Measurements from ENCODE around the gene ZNF423.
A peak's percentile ranks its signal among the peaks of the same experiment; 100 is the strongest.

The ZNF423 gene

DNA sequence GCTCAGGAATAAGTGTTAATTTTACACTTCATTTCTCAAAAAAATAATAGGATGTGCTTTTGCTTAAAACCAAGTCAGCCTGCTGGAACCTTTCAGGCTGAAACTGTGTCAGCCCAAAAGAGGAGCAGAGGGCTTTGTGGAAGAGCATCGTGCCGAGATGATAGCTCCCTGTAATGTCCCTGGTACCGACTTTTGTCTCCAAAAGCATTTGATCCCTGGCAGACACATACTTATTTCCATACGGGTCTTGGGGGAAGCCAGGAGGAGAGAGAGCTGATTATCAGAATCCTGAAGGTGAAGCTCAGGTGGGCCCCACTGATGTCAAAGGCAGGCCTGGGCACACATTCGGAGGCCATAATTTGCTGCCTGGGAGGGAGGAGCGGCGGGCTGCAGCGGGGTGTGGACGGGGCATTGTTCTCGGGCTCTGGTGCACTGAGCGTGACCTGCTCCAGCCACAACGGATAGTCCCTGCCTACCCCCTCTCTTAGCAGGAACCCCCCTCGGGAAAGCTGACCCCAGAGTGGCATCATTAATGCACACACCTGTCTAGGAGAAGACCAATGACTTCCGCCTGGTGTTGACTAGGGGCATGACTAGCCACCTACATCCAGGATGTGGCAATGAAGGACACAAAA, 326.4 kb downstream of the ZNF423 start:
- Histone ChIP-seq H3K27me3 (ENCODE audit: control insufficient read depth, insufficient read depth, low read length) (no peaks in the 10 kb centered on the region), H3K4me3 (ENCODE audit: low read length) (no peak overlapping the region), H3K36me3 (ENCODE audit: control insufficient read depth, insufficient read depth, low read length) (no peaks in the 10 kb centered on the region), H3K27ac (ENCODE audit: low read depth, low read length) (no peak overlapping the region), H3K9ac (ENCODE audit: low read length) (no peak overlapping the region), H3K4me1 (ENCODE audit: control insufficient read depth, insufficient read depth, low read length) (peaks cover 3% of the 10 kb centered on the region)

DNA sequence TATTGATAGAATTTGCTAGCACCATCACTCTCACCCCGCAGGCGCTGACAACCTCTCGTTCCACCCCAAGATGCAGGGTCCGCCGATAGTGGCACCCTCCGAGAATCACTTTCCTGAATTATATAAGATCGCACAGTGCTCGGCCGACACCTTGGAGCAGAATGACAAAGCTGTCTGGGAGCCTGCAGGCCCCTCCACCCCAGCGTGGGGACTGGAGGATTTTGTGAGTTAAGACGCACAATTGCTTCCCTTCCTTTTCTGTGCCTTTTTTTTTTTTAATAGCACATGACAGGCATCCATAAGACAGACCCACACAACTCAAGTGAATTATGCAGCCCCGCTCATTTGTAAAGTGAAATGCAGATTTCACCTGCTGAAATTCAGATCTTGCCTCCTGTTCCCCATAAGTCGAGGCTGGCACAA, 327.0 kb downstream of the ZNF423 start:
- Histone ChIP-seq H3K27ac (ENCODE audit: low read depth, low read length) (no peak overlapping the region), H3K9ac (ENCODE audit: low read length) (no peak overlapping the region), H3K36me3 (ENCODE audit: control insufficient read depth, insufficient read depth, low read length) (no peaks in the 10 kb centered on the region), H3K4me1 (ENCODE audit: control insufficient read depth, insufficient read depth, low read length) (peaks cover 3% of the 10 kb centered on the region), H3K27me3 (ENCODE audit: control insufficient read depth, insufficient read depth, low read length) (no peaks in the 10 kb centered on the region), H3K4me3 (ENCODE audit: low read length) (peak overlapping the region; percentile 52)

DNA sequence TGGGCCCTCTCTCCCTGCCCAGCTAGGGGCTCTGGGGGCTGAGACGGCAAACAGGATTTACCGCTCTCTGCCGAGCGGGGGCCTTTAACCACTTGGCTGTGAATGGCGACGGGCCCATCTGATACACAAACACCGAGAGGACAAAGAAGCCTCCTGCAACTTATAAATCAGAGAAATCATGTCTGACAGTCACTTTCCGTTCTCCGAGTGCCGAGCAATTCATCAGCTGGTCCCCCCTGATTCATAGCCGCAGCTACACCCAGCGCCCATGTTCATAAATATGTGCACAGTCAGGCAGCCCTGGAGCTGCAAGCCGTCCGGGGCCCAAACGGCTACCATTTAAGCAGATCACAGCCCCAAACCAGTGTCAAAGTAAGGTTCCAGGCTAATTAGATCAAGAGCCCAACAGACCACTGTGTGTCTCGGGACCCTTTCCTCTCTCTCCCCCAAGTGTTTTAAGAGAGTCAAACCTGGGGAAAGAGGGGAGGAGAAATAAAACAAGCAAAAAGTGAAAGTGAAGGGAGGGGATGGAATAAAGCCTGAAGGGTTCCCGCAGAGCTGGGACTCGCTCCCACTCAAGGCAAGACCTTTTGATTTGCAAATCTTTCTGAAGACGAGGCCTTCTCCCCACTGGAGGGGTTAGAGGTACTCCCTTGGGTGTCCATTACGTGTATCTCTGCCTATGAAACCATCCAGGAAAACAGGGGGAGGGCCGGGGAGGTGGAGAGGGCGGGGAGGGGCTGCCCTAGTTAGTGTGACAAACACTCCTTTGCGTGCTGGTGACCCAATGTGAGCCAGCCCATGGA, 327.6 kb downstream of the ZNF423 start:
- peak overlapping the region; percentile 14 for H3K27ac ChIP-seq (ENCODE audit: low read depth, low read length)
- H3K9ac ChIP-seq (ENCODE audit: low read length), result no peak overlapping the region
- peaks cover 3% of the 10 kb centered on the region for H3K4me1 ChIP-seq (ENCODE audit: control insufficient read depth, insufficient read depth, low read length)
- H3K27me3 ChIP-seq (ENCODE audit: control insufficient read depth, insufficient read depth, low read length), result no peaks in the 10 kb centered on the region
- H3K4me3 ChIP-seq (ENCODE audit: low read length), result peak overlapping the region; percentile 52
- no peaks in the 10 kb centered on the region for H3K36me3 ChIP-seq (ENCODE audit: control insufficient read depth, insufficient read depth, low read length)

DNA sequence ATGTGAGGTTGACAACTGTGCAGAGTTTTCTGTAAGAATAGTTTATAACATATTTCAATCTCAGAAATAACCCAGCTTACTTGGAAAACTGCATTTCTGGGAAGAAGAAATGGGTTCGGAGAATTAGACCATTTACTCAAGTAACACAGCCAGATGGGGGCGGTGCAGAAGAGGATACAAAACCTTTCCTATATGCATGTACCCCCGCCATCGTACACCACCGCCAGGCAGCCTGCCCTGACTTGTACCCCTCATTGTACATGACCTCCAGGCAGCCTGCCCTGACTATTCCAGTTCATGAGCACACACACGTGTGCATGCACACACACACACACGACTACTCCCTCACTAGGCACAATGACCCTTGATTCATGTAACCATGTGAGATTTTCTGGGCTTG, 328.3 kb downstream of the ZNF423 start:
- H3K36me3 ChIP-seq (ENCODE audit: control insufficient read depth, insufficient read depth, low read length), result no peaks in the 10 kb centered on the region
- H3K4me3 ChIP-seq (ENCODE audit: low read length), result peak overlapping the region; percentile 52
- no peak overlapping the region for H3K9ac ChIP-seq (ENCODE audit: low read length)
- H3K27ac ChIP-seq (ENCODE audit: low read depth, low read length), result no peak overlapping the region
- peaks cover 3% of the 10 kb centered on the region for H3K4me1 ChIP-seq (ENCODE audit: control insufficient read depth, insufficient read depth, low read length)
- no peaks in the 10 kb centered on the region for H3K27me3 ChIP-seq (ENCODE audit: control insufficient read depth, insufficient read depth, low read length)

DNA sequence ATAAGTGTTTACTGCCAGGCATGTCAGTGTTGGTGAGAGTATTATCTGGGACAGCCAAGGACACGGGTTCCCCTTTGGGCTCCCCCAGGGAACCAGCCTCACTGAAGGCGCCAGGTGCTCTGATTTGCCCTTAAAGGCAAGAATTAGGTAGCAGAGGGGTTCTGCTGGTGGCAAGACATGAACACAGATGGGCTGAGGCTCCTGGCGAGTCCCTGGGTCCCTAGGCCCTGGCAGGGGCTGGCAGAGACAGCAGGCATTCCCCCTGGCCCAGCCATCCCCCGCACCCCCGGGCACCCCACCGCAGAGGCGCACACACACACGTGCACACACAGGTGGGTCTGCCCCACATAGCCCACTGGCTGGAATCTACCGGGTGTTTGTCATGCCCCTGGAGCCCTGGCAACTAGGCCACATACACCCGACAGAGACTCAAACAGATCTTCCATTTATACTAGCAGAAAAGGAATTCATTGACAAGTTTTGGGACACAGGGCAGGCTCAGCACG, 329.0 kb downstream of the ZNF423 start:
- Histone ChIP-seq H3K36me3 (ENCODE audit: control insufficient read depth, insufficient read depth, low read length) (no peaks in the 10 kb centered on the region), H3K27me3 (ENCODE audit: control insufficient read depth, insufficient read depth, low read length) (no peaks in the 10 kb centered on the region), H3K4me1 (ENCODE audit: control insufficient read depth, insufficient read depth, low read length) (peaks cover 3% of the 10 kb centered on the region), H3K9ac (ENCODE audit: low read length) (no peak overlapping the region), H3K4me3 (ENCODE audit: low read length) (no peak overlapping the region), H3K27ac (ENCODE audit: low read depth, low read length) (no peak overlapping the region)

DNA sequence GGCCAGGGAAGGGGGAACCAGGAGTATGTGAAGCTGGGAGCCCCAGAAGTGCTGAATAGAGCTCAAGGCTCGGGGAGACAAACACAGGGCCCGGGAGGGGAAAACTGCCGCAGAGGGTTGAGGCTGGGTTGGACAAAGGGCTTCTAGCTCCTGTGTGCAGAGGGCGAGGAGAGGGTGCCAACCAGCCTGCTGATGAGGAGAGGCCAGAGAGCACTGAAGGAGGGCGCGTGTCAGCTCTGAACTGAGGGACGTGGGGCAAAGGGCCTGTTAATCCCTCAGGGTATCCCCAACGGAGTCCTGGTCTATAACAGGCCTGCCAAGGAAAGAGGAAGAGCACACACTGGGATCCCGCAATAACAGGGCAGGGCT, 331.0 kb downstream of the ZNF423 start:
- Histone ChIP-seq H3K27ac (ENCODE audit: low read depth, low read length) (no peak overlapping the region), H3K36me3 (ENCODE audit: control insufficient read depth, insufficient read depth, low read length) (no peaks in the 10 kb centered on the region), H3K4me3 (ENCODE audit: low read length) (no peak overlapping the region), H3K4me1 (ENCODE audit: control insufficient read depth, insufficient read depth, low read length) (peaks cover 3% of the 10 kb centered on the region), H3K9ac (ENCODE audit: low read length) (no peak overlapping the region), H3K27me3 (ENCODE audit: control insufficient read depth, insufficient read depth, low read length) (no peaks in the 10 kb centered on the region)

DNA sequence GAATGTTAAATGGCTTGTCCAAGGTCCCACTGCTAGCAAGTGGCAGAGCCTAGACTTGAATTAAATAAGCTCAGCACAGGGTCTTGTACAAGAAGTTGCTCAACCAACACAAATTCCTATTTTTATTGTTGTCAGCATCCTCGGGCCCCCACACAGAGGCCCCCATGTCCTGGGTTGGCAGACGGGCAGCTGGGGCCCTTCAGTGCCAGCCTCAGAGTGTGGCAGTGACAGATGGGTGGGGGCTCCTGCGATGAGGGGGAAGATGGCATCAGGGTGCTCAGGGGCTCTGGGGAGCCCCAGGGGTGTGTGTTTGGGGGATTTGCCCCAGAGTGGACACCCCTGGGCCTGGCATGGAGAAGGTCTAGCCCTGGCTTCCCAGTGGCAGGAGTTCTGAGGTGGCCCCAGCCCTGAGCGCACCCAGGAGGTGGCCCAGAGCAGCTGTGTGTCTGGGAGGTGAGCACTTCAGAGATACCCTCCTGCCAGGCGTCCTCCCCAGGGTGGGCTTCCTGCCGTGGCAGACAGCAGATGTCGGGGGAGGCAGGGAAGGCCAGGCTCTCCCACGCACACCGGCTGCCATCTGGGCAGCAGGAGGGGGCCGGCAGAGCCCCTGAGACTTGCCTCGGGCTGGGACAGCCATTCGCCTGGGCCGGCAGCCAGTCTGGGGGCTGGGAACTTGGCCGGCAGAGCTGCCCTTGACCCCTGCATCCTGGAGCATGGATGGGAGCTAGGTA, 331.5 kb downstream of the ZNF423 start:
- Histone ChIP-seq H3K4me3 (ENCODE audit: low read length) (no peak overlapping the region), H3K4me1 (ENCODE audit: control insufficient read depth, insufficient read depth, low read length) (peaks cover 3% of the 10 kb centered on the region), H3K27me3 (ENCODE audit: control insufficient read depth, insufficient read depth, low read length) (no peaks in the 10 kb centered on the region), H3K27ac (ENCODE audit: low read depth, low read length) (no peak overlapping the region), H3K9ac (ENCODE audit: low read length) (no peak overlapping the region), H3K36me3 (ENCODE audit: control insufficient read depth, insufficient read depth, low read length) (no peaks in the 10 kb centered on the region)

DNA sequence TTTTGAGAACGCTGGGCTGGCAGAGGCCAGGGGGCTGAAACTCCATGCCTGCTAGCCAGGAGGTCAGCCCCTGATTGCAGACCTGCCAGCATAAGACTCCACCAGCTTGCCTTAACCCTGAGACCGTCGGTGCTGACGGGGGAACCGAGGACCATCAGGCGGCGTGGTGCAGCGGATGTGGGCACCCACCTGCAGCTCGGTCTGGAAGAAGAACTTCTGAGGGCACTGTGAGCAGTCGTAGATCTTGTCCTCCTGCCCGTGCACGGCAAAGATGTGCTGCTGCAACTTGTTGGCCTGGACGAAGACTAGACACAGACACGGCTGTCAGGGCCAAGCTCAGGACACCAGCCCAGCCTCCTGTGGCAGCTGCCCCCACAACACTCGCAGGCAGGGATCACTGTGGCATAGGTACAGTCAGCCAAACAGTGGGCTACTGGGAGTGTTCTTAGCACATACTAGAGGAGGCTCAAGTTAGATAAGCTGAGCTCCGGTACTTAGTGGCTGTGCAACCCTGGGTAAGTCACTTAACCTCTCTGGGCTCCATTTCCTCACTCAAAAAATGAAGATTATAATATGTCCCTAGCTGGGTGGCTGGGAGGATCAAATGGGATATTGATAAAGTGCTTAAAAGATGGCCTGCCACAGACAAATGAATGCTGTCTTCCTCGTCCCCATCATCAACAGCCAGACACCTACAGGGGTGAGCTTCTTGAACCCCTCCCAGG, 332.3 kb downstream of the ZNF423 start:
- no peaks in the 10 kb centered on the region for H3K36me3 ChIP-seq (ENCODE audit: control insufficient read depth, insufficient read depth, low read length)
- no peak overlapping the region for H3K27ac ChIP-seq (ENCODE audit: low read depth, low read length)
- H3K4me3 ChIP-seq (ENCODE audit: low read length), result no peak overlapping the region
- no peaks in the 10 kb centered on the region for H3K4me1 ChIP-seq (ENCODE audit: control insufficient read depth, insufficient read depth, low read length)
- H3K27me3 ChIP-seq (ENCODE audit: control insufficient read depth, insufficient read depth, low read length), result no peaks in the 10 kb centered on the region
- no peak overlapping the region for H3K9ac ChIP-seq (ENCODE audit: low read length)

DNA sequence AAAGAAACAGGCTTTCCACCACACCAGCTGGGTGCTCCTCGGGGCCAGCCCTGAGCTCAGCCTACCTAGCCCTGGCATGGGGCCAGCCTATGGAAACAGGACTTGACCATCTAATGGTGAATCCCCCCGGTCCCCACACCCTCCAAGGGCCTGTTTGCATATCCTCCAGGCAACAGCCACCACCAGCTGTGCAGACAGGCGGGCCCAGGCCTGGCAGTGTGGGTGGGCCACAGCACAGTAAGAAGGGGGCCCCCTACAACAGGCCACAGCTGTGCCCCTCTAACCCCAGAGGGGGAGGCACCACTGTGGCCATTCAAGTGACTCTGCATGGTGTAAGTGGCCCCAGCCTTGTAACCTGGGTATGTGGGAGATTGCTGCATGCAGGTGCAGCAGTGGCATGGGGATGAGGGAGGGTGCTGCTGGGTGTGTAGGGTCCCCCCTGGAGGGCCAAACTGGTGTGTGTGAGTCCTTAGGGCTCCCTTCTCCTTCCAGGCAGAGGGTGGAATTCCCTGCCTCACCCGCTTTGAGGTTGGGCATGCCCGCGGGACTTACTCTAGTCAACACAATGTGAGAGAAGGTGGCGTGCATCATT, 334.1 kb downstream of the ZNF423 start:
- H3K36me3 ChIP-seq (ENCODE audit: control insufficient read depth, insufficient read depth, low read length), result no peaks in the 10 kb centered on the region
- H3K27ac ChIP-seq (ENCODE audit: low read depth, low read length), result no peak overlapping the region
- no peaks in the 10 kb centered on the region for H3K27me3 ChIP-seq (ENCODE audit: control insufficient read depth, insufficient read depth, low read length)
- no peaks in the 10 kb centered on the region for H3K4me1 ChIP-seq (ENCODE audit: control insufficient read depth, insufficient read depth, low read length)
- H3K4me3 ChIP-seq (ENCODE audit: low read length), result no peak overlapping the region
- no peak overlapping the region for H3K9ac ChIP-seq (ENCODE audit: low read length)

DNA sequence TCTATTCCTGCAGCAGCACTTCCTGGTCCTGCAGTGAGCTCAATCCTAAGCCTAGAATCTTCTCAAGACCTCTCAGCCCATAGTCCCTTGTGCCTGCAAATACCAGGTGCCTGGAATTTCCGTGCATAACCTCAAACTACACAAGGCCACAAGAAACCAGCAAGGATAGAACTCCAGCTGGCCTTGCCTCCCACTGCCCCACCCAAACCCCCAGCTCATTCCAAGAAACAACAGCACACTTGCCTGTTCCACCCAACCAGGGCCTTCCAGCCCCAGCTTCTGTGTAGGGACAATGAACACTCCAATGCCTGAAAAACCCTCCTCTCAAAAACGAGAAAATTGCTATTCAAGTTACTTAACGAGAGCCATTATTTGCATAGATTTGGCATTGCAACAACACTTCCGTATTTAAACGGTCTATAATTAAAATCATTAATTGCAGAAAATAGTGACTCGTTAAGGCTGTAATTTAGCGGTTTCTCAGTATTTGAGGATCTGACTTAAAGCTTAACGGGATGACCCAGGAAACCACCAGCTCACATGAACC, 335.3 kb downstream of the ZNF423 start:
- Histone ChIP-seq H3K4me1 (ENCODE audit: control insufficient read depth, insufficient read depth, low read length) (no peaks in the 10 kb centered on the region), H3K4me3 (ENCODE audit: low read length) (no peak overlapping the region), H3K9ac (ENCODE audit: low read length) (no peak overlapping the region), H3K27ac (ENCODE audit: low read depth, low read length) (no peak overlapping the region), H3K36me3 (ENCODE audit: control insufficient read depth, insufficient read depth, low read length) (no peaks in the 10 kb centered on the region), H3K27me3 (ENCODE audit: control insufficient read depth, insufficient read depth, low read length) (no peaks in the 10 kb centered on the region)

DNA sequence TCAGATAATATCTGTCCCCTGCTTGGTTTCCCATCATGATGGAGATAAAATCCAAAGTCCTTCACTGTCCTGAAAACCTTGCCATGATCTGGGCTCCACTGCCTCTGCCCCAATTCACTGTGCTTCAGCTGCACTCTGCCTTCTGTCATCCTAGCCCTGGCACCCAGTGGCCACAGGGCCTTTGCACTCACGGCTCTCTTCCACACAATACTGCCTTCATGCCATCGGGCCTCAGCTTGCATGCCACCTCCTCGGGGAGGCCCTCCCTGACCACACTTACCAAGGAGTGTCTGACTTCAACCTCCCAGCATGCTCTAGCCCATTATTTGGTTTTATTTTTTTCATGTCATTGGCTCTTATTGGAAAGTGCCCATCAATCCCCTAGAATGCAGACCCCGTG, 336.2 kb downstream of the ZNF423 start:
- Histone ChIP-seq H3K4me1 (ENCODE audit: control insufficient read depth, insufficient read depth, low read length) (no peaks in the 10 kb centered on the region), H3K4me3 (ENCODE audit: low read length) (no peak overlapping the region), H3K9ac (ENCODE audit: low read length) (no peak overlapping the region), H3K27ac (ENCODE audit: low read depth, low read length) (no peak overlapping the region), H3K36me3 (ENCODE audit: control insufficient read depth, insufficient read depth, low read length) (no peaks in the 10 kb centered on the region), H3K27me3 (ENCODE audit: control insufficient read depth, insufficient read depth, low read length) (no peaks in the 10 kb centered on the region)

All from rectal smooth muscle tissue (tissue), 1 donor.